Uterus (tissue), 4 donors: Measurements from ENCODE around the gene JAZF1. TPM values are rescaled to one million over a fixed set of nuclear protein-coding genes. Genes with fewer than 3 reads are reported as not detected.

Experiments
- DNase-seq, 2 donors: peaks; one replicate each; pipeline ENCODE4 v3.0.0-alpha.2; 2019 to 2020
- H3K27ac ChIP-seq, 2 donors: fragments of 200-600 bp; sonication (generic); 1 replicate in 1 of 2; 2 replicates in 1 of 2; pipeline ENCODE4 v1.5.1; 2016 to 2018
- H3K27me3 ChIP-seq, 2 donors: fragments of 200-600 bp; sonication (generic); one replicate each; pipeline ENCODE4 v1.5.1; 2018 to 2019; ENCODE audit warnings: control low read depth in 1 of 2
- H3K36me3 ChIP-seq, 2 donors: fragments of 200-600 bp; sonication (generic); one replicate each; pipeline ENCODE4 v1.5.1; 2019; ENCODE audit warnings: control low read depth in 1 of 2
- H3K4me1 ChIP-seq, 2 donors: fragments of 200-600 bp; sonication (generic); one replicate each; pipeline ENCODE4 v1.5.1; 2018 to 2019; ENCODE audit warnings: control low read depth in 1 of 2
- H3K4me3 ChIP-seq, 2 donors: fragments of 200-600 bp; sonication (generic); 1 replicate in 1 of 2; 2 replicates in 1 of 2; pipeline ENCODE4 v1.5.1; 2018 to 2019; ENCODE audit warnings: mild to moderate bottlenecking in 1 of 2
- H3K9me3 ChIP-seq, 2 donors: fragments of 200-600 bp; sonication (generic); one replicate each; pipeline ENCODE4 v1.5.1; 2019; ENCODE audit warnings: control low read depth in 1 of 2
- POLR2A ChIP-seq, 2 donors: fragments of 450-650 bp; IDR thresholded peaks; one replicate each; pipeline ENCODE4 v1.6.1; 2016; ENCODE audit warnings: antibody characterized with exemption in 2 of 2, mild to moderate bottlenecking in 1 of 2, moderate library complexity in 1 of 2
- intact Hi-C: fragments of 100-400 bp; cut with DNase I; formaldehyde crosslinking; loops from one replicate; pipeline ENCODE4 v1.15.1; 2023; ENCODE audit warnings: low total_unique reads
- total RNA-seq, 4 donors: library from RNA; depleted of rRNA in 3 of 4; stranded (reverse); fragments of >200 nt in 3 of 4; gene quantifications; one replicate each; pipeline versions ENCODE4 v1.1.0 to v1.2.4, GENCODE V29; 2014 to 2023
- TF ChIP-seq, protein P1 (sequence below), 4 experiments: fragments of 200-600 bp in 2 of 4; fragments of 450-650 bp in 2 of 4; sonication (generic) in 2 of 4; IDR thresholded peaks; one replicate each; pipeline ENCODE4 v1.5.1; 2016 to 2019; ENCODE audit warnings: antibody characterized with exemption in 4 of 4, mild to moderate bottlenecking in 2 of 4, moderate library complexity in 1 of 4
- donor health status: DM: yes; HTN: yes; CAD: no.

JAZF1 gene
- total RNA-seq, 4 donors from 2014 or later = 27.6 to 58.5 (median 34.4) TPM

DNA sequence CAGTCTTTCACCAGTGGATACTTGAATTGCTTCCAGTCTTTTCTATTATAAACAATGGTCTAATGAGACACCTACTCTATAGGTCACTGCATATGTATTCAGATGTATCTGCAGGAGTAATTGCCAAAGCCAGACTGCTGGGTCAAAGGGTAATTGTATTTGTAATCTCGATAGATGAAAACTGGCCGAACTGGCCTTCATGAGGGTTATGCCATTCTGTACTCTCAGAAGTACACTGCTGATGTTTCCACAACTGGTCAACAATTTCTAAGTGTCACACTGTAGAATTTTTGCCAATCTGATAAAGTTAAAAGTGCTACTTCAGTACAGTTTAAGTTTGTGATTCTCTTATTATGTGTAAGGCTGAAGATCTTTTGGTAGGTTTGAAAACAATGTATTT lies 64.6 kb downstream of the JAZF1 start:
- Histone ChIP-seq H3K4me1 (no peaks in the 10 kb centered on the region), H3K36me3 (no peaks in the 10 kb centered on the region), H3K27me3 (no peaks in the 10 kb centered on the region), H3K27ac (peak overlapping the region in 1 of 2 donors; percentile 8), H3K4me3 (no peak overlapping the region), H3K9me3 (no peaks in the 10 kb centered on the region)
- intact Hi-C loops = no loop called here
- TF ChIP-seq, protein P1, sequence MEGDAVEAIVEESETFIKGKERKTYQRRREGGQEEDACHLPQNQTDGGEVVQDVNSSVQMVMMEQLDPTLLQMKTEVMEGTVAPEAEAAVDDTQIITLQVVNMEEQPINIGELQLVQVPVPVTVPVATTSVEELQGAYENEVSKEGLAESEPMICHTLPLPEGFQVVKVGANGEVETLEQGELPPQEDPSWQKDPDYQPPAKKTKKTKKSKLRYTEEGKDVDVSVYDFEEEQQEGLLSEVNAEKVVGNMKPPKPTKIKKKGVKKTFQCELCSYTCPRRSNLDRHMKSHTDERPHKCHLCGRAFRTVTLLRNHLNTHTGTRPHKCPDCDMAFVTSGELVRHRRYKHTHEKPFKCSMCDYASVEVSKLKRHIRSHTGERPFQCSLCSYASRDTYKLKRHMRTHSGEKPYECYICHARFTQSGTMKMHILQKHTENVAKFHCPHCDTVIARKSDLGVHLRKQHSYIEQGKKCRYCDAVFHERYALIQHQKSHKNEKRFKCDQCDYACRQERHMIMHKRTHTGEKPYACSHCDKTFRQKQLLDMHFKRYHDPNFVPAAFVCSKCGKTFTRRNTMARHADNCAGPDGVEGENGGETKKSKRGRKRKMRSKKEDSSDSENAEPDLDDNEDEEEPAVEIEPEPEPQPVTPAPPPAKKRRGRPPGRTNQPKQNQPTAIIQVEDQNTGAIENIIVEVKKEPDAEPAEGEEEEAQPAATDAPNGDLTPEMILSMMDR (IDR thresholded peaks at IDR 0.05) = no peak
- TF ChIP-seq POLR2A (IDR thresholded peaks at IDR 0.05) = no peak
- DNase-seq = no peak

DNA sequence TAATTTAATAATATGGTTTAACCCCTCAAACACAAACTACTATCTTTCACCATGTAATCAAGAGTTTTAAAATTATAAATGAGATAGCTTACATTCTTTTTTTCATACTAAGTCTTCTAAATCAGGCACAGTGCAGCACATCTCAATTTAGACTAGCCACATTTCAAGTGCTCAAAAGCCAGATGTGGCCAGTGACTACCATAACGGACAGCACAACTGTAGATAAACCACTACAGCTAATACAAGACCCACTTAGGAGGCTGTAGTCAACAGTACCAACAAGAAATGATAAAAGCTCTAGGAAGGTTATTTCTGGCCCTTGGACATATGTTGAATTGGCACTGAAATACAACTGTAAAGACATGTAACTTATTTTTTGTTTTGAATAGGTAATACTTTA lies 65.3 kb downstream of the JAZF1 start:
- DNase-seq = no peak
- TF ChIP-seq, protein P1 (IDR thresholded peaks at IDR 0.05) = no peak
- no peak for TF ChIP-seq POLR2A (IDR thresholded peaks at IDR 0.05)
- no peaks in the 10 kb centered on the region for H3K4me1 ChIP-seq
- H3K4me3 ChIP-seq = no peak overlapping the region
- no peaks in the 10 kb centered on the region for H3K27me3 ChIP-seq
- intact Hi-C loops = no loop called here
- H3K36me3 ChIP-seq = no peaks in the 10 kb centered on the region
- peak overlapping the region; percentile 82 to 84 for H3K27ac ChIP-seq
- H3K9me3 ChIP-seq = no peaks in the 10 kb centered on the region

DNA sequence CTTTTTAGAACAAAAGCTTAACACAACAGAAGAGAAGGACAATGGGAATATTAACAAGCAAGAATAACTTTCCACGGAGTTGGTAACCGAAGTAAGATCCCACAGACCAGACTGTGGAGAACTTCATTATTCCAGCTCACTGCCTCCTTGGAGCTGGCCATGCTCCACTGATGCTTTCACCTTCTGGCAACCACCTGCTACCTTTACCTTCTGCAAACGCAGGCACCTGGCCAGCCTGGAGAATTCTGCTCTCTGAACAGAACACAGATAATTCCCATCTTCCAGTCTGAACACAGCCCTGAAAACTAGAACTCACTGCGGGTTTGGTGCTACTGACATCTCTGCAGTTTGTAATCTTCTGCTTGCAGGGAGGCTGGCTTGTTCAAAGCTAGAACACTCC lies 66.5 kb downstream of the JAZF1 start:
- H3K4me1 ChIP-seq = no peaks in the 10 kb centered on the region
- DNase-seq = no peak
- no peaks in the 10 kb centered on the region for H3K36me3 ChIP-seq
- H3K9me3 ChIP-seq = no peaks in the 10 kb centered on the region
- TF ChIP-seq POLR2A (IDR thresholded peaks at IDR 0.05) = no peak
- no peak overlapping the region for H3K4me3 ChIP-seq
- H3K27me3 ChIP-seq = no peaks in the 10 kb centered on the region
- intact Hi-C loops = no loop called here
- peak overlapping the region; percentile 82 to 84 for H3K27ac ChIP-seq

DNA sequence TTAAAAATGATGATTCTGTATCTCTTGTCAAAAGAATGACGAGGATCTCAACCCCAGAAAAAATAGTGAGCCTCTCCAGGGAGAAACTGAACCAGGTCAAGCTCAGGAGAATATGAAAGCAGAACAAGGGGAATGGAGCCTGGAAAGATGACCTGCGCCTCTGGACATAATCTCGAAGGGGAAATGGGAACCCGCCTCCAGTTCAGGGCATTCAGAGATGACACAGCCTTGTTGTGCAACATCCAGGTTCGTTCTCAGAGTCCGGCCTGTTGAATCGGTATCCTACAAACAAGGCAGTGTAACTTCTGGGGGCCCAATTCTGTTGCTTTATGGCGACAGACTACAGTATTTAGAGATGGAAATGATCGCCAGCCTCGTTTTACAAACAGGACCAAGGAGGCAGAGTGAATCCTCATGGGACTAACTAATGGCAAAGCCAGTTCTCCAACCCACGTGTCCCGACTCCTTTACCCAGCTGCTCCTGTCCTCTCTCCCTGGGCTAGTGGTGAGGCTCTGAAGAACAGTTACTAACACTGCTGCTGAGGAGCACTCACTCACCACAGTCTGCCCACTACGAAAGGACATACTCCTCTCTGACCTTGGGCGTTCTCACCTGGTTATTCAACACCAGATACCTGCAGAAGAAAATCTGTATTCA lies 67.6 kb downstream of the JAZF1 start:
- DNase-seq = peak; percentile 78 to 88
- no peaks in the 10 kb centered on the region for H3K9me3 ChIP-seq
- H3K36me3 ChIP-seq = no peaks in the 10 kb centered on the region
- H3K27me3 ChIP-seq = no peaks in the 10 kb centered on the region
- H3K4me1 ChIP-seq = no peaks in the 10 kb centered on the region
- intact Hi-C loops = no loop called here
- H3K4me3 ChIP-seq = no peak overlapping the region
- peak overlapping the region; percentile 82 to 84 for H3K27ac ChIP-seq
- TF ChIP-seq, protein P1 (IDR thresholded peaks at IDR 0.05) = no peak
- no peak for TF ChIP-seq POLR2A (IDR thresholded peaks at IDR 0.05)

DNA sequence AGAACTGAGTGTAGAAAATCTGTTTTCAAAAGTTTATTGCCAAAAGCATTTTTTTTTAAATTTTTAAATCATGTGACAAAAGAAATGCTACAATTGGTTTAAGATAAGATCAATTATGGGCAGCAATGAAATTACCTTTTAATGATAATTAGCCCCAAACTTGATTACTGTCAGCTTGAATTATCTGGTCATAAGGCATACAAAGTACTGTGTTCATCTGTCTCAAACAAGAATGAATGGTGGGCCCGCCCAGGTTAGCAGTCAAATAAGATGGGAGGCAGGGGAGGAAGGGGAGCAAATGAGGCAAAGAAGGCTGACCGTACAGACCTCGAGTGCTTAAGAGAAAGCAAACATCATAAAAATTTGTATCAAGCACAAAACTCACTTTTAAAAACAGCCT lies 68.1 kb downstream of the JAZF1 start:
- H3K27me3 ChIP-seq = no peaks in the 10 kb centered on the region
- peak in 1 of 2 donors; percentile 56 for DNase-seq
- peak overlapping the region; percentile 82 to 84 for H3K27ac ChIP-seq
- no peaks in the 10 kb centered on the region for H3K36me3 ChIP-seq
- no peak for TF ChIP-seq POLR2A (IDR thresholded peaks at IDR 0.05)
- TF ChIP-seq, protein P1 (IDR thresholded peaks at IDR 0.05) = no peak
- H3K4me3 ChIP-seq = no peak overlapping the region
- no peaks in the 10 kb centered on the region for H3K4me1 ChIP-seq
- intact Hi-C loops = no loop called here
- no peaks in the 10 kb centered on the region for H3K9me3 ChIP-seq
